WTC11 (cell line): ENCODE measurements around the gene CNGA2. TPM values are rescaled to one million over a fixed set of nuclear protein-coding genes. Genes with fewer than 3 reads are reported as not detected.

Experiments
- ATAC-seq: fragments of 200-7000 bp; cut with Tn5 transposase; 2 replicates; pipeline ENCODE4 v1.10.0; 2021; ENCODE audit warnings: mild to moderate bottlenecking, moderate library complexity
- CTCF ChIA-PET: fragments of 300-600 bp; sonication (Branson Sonifier 250); formaldehyde crosslinking; loops from one replicate; lab custom pipeline; 2021; ENCODE audit warnings: antibody characterized with exemption; lab: Charles Lee
- POLR2A ChIA-PET: fragments of 350-600 bp; sonication (Branson Sonifier 250); formaldehyde crosslinking; loops from one replicate; lab custom pipeline; 2021; ENCODE audit warnings: antibody characterized with exemption; lab: Charles Lee
- DNase-seq: peaks from one replicate; pipeline ENCODE4 v3.0.0; 2021; ENCODE audit warnings: low spot score
- H3K27ac Mint-ChIP-seq: 2 replicates; pipeline ENCODE4 v1.8.0; 2021; ENCODE audit warnings: mixed read lengths
- H3K27me3 Mint-ChIP-seq: 2 replicates; pipeline ENCODE4 v1.8.0; 2021; ENCODE audit warnings: low read depth, mild to moderate bottlenecking, moderate library complexity, mixed read lengths
- H3K36me3 Mint-ChIP-seq: 2 replicates; pipeline ENCODE4 v1.8.0; 2021; ENCODE audit warnings: mixed read lengths
- H3K4me1 Mint-ChIP-seq: 2 replicates; pipeline ENCODE4 v1.8.0; 2022; ENCODE audit warnings: mixed read lengths
- H3K4me3 Mint-ChIP-seq: 2 replicates; pipeline ENCODE4 v1.8.0; 2021; ENCODE audit warnings: mild to moderate bottlenecking, moderate library complexity, mixed read lengths
- H3K9me3 Mint-ChIP-seq: 2 replicates; pipeline ENCODE4 v1.8.0; 2021; ENCODE audit warnings: mixed read lengths
- AR ChIP-seq: fragments of 250-450 bp; sonication (Bioruptor Pico); IDR thresholded peaks from 2 replicates; pipeline ENCODE4 v1.9.0; 2021; ENCODE audit warnings: mild to moderate bottlenecking
- CBFB ChIP-seq: sonication (generic); formaldehyde crosslinking; IDR thresholded peaks from 2 replicates; pipeline ENCODE4 v1.8.1; 2022; ENCODE audit warnings: mild to moderate bottlenecking, low read depth, missing genetic modification reagents
- EMX1 ChIP-seq: fragments of 250-450 bp; sonication (Bioruptor Pico); IDR thresholded peaks from 2 replicates; pipeline ENCODE4 v1.8.0; 2021; ENCODE audit warnings: mild to moderate bottlenecking
- ETV6 ChIP-seq: sonication (generic); formaldehyde crosslinking; IDR thresholded peaks from 2 replicates; pipeline ENCODE4 v1.8.1; 2022; ENCODE audit warnings: mild to moderate bottlenecking, missing genetic modification reagents
- FOXJ3 ChIP-seq: sonication (generic); formaldehyde crosslinking; IDR thresholded peaks from 2 replicates; pipeline ENCODE4 v1.9.0; 2021; ENCODE audit warnings: missing genetic modification reagents, mild to moderate bottlenecking, borderline replicate concordance
- FOXK1 ChIP-seq: sonication (generic); formaldehyde crosslinking; IDR thresholded peaks from 2 replicates; pipeline ENCODE4 v1.8.0; 2022; ENCODE audit warnings: mild to moderate bottlenecking, moderate library complexity, missing genetic modification reagents
- HMGXB4 ChIP-seq: sonication (generic); formaldehyde crosslinking; IDR thresholded peaks from 2 replicates; pipeline ENCODE4 v1.8.1; 2023; ENCODE audit warnings: mild to moderate bottlenecking, moderate library complexity, missing genetic modification reagents
- IRF1 ChIP-seq: sonication (generic); formaldehyde crosslinking; IDR thresholded peaks from 2 replicates; pipeline ENCODE4 v1.8.0; 2023; ENCODE audit warnings: missing genetic modification reagents
- JUN ChIP-seq: sonication (generic); formaldehyde crosslinking; IDR thresholded peaks from 2 replicates; pipeline ENCODE4 v1.8.0; 2023; ENCODE audit warnings: mild to moderate bottlenecking, missing genetic modification reagents
- KAT7 ChIP-seq: sonication (generic); formaldehyde crosslinking; IDR thresholded peaks from 2 replicates; pipeline ENCODE4 v1.8.1; 2023; ENCODE audit warnings: missing genetic modification reagents, mild to moderate bottlenecking, borderline replicate concordance
- MXD4 ChIP-seq: fragments of 250-450 bp; sonication (Bioruptor Pico); IDR thresholded peaks from 2 replicates; pipeline ENCODE4 v1.8.0; 2021; ENCODE audit warnings: mild to moderate bottlenecking, moderate library complexity, borderline replicate concordance
- MYBL2 ChIP-seq: sonication (generic); formaldehyde crosslinking; IDR thresholded peaks from 2 replicates; pipeline ENCODE4 v1.8.1; 2023; ENCODE audit warnings: mild to moderate bottlenecking, moderate library complexity, missing genetic modification reagents
- RELA ChIP-seq: sonication (generic); formaldehyde crosslinking; IDR thresholded peaks from 2 replicates; pipeline ENCODE4 v1.8.1; 2022; ENCODE audit warnings: missing genetic modification reagents, mild to moderate bottlenecking, borderline replicate concordance
- SMAD3 ChIP-seq: sonication (generic); formaldehyde crosslinking; IDR thresholded peaks from 2 replicates; pipeline ENCODE4 v1.8.0; 2022; ENCODE audit warnings: missing genetic modification reagents, mild to moderate bottlenecking, borderline replicate concordance
- SP1 ChIP-seq: sonication (generic); formaldehyde crosslinking; conservative IDR thresholded peaks from 2 replicates; pipeline ENCODE4 v1.8.1; 2022; ENCODE audit warnings: missing genetic modification reagents
- TCF7 ChIP-seq: sonication (generic); formaldehyde crosslinking; IDR thresholded peaks from 2 replicates; pipeline ENCODE4 v1.8.0; 2022; ENCODE audit warnings: mild to moderate bottlenecking, low read depth, missing genetic modification reagents, moderate library complexity
- ZBTB21 ChIP-seq: sonication (generic); formaldehyde crosslinking; IDR thresholded peaks from 2 replicates; pipeline ENCODE4 v1.8.1; 2023; ENCODE audit warnings: mild to moderate bottlenecking, missing genetic modification reagents, borderline replicate concordance
- ZNF263 ChIP-seq: sonication (generic); formaldehyde crosslinking; IDR thresholded peaks from 2 replicates; pipeline ENCODE4 v1.8.1; 2022; ENCODE audit warnings: low read depth, mild to moderate bottlenecking, moderate library complexity, missing genetic modification reagents
- ZNF423 ChIP-seq: fragments of 250-450 bp; sonication (Bioruptor Pico); IDR thresholded peaks from 2 replicates; pipeline ENCODE4 v2.1.2; 2022; ENCODE audit warnings: mild to moderate bottlenecking, moderate library complexity
- total RNA-seq: library from RNA; stranded (reverse); gene quantifications from 3 replicates; pipeline ENCODE4 v1.2.3, GENCODE V29; 2021
- TF ChIP-seq, protein P1 (sequence below): fragments of 200-600 bp; IDR thresholded peaks from 2 replicates; pipeline ENCODE4 v1.8.0; 2022; ENCODE audit warnings: antibody characterized with exemption

The CNGA2 gene
- total RNA-seq, 1 experiment from 2014 or later: not detected

GRCh38 chrX:151711787-151712186, 22.8 kb upstream of the CNGA2 start:
- DNase-seq: no peak
- Mint-ChIP-seq H3K36me3 (no peaks in the 10 kb centered on the region), H3K27me3 (no peaks in the 10 kb centered on the region), H3K4me3 (no peak overlapping the region), H3K9me3 (no peaks in the 10 kb centered on the region), H3K27ac (no peak overlapping the region), H3K4me1 (peaks cover 25% of the 10 kb centered on the region)
- peak; percentile 45 for ATAC-seq
- TF ChIP-seq SMAD3: no peak
- ChIA-PET POLR2A (no interaction called here), CTCF (interaction anchor here (0.6 to 2.7 kb wide), 4 partner anchors 11 to 1110 kb away, joined by 3 to 15 read pairs (median 7); no protein-coding TSS in a partner anchor)

- TF ChIP-seq TCF7 (no peak), FOXJ3 (no peak), ZBTB21 (no peak)
- Mint-ChIP-seq H3K9me3 (no peaks in the 10 kb centered on the region), H3K4me1 (peaks cover 25% of the 10 kb centered on the region), H3K27ac (no peak overlapping the region), H3K4me3 (no peak overlapping the region), H3K36me3 (no peaks in the 10 kb centered on the region), H3K27me3 (no peaks in the 10 kb centered on the region)
- ATAC-seq: no peak
- ChIA-PET POLR2A (no interaction called here), CTCF (interaction anchor here (1.6 to 2.7 kb wide), 3 partner anchors 10 to 946 kb away, joined by 5 to 15 read pairs (median 9); no protein-coding TSS in a partner anchor)
- DNase-seq: no peak
Measured at GRCh38 chrX:151712253-151712652, 22.3 kb upstream of the CNGA2 start.

GRCh38 chrX:151713849-151714248, 20.7 kb upstream of the CNGA2 start:
- H3K4me1 Mint-ChIP-seq: peaks cover 25% of the 10 kb centered on the region
- ChIA-PET CTCF (interaction anchor here (0.8 to 2.2 kb wide), 13 partner anchors 9 to 1107 kb away, joined by 3 to 18 read pairs (median 5); no protein-coding TSS in a partner anchor), POLR2A (interaction anchor here (0.7 kb wide), 1 partner anchor 19 kb away, joined by 3 read pairs; the partner anchor contains the start of gene PRRG3)
- H3K27me3 Mint-ChIP-seq: no peaks in the 10 kb centered on the region
- H3K9me3 Mint-ChIP-seq: no peaks in the 10 kb centered on the region
- no peak overlapping the region for H3K27ac Mint-ChIP-seq
- H3K4me3 Mint-ChIP-seq: no peak overlapping the region
- ATAC-seq (peak; percentile 86), DNase-seq (peak; percentile 60)
- H3K36me3 Mint-ChIP-seq: no peaks in the 10 kb centered on the region
- no peak for TF ChIP-seq MYBL2 (CRISPR knock-in tag)
- TF ChIP-seq, protein P1, sequence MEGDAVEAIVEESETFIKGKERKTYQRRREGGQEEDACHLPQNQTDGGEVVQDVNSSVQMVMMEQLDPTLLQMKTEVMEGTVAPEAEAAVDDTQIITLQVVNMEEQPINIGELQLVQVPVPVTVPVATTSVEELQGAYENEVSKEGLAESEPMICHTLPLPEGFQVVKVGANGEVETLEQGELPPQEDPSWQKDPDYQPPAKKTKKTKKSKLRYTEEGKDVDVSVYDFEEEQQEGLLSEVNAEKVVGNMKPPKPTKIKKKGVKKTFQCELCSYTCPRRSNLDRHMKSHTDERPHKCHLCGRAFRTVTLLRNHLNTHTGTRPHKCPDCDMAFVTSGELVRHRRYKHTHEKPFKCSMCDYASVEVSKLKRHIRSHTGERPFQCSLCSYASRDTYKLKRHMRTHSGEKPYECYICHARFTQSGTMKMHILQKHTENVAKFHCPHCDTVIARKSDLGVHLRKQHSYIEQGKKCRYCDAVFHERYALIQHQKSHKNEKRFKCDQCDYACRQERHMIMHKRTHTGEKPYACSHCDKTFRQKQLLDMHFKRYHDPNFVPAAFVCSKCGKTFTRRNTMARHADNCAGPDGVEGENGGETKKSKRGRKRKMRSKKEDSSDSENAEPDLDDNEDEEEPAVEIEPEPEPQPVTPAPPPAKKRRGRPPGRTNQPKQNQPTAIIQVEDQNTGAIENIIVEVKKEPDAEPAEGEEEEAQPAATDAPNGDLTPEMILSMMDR: peak; percentile 39

DNA sequence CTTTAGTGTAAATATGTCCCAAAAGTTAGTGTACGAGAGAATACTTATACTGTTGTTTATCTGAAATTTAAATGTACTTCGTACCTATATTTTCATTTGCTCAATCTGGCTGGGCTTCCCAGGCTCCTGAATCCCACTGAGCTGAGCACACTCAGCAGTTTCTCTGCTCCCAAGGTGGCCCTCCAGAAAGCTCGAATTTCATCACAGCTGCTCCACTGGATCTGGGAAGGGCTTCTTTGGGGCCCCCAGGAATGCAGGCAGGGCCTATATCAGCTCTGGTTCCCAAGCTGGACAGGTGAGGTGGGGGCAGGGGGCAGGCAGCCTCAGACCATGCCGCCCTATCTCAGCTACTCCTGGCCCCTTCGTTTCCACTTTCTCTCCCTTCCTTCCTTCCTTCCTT, 20.2 kb upstream of the CNGA2 start:
- DNase-seq (peak; percentile 22), ATAC-seq (peak; percentile 30; the same call in 1 of the 2 replicates)
- H3K27ac Mint-ChIP-seq: no peak overlapping the region
- peaks cover 25% of the 10 kb centered on the region for H3K4me1 Mint-ChIP-seq
- no peak for TF ChIP-seq ETV6 (CRISPR knock-in tag)
- TF ChIP-seq KAT7 (CRISPR knock-in tag): no peak
- TF ChIP-seq ZNF263 (CRISPR knock-in tag): no peak
- TF ChIP-seq CBFB (CRISPR knock-in tag): no peak
- no peak for TF ChIP-seq SP1
- no peak for TF ChIP-seq AR (CRISPR knock-in tag)
- no peak for TF ChIP-seq EMX1 (CRISPR knock-in tag)
- no peak for TF ChIP-seq IRF1 (CRISPR knock-in tag)
- TF ChIP-seq RELA (CRISPR knock-in tag): no peak
- TF ChIP-seq HMGXB4 (CRISPR knock-in tag): no peak
- TF ChIP-seq ZNF423 (CRISPR knock-in tag): no peak
- no peak for TF ChIP-seq MXD4
- TF ChIP-seq JUN (CRISPR knock-in tag): no peak
- no peak for TF ChIP-seq FOXK1
- CTCF ChIA-PET: interaction anchor here (0.7 to 2.2 kb wide), 14 partner anchors 8 to 1107 kb away, joined by 3 to 18 read pairs (median 4); partner anchors contain the start of gene GABRQ
- no peaks in the 10 kb centered on the region for H3K36me3 Mint-ChIP-seq
- no peaks in the 10 kb centered on the region for H3K27me3 Mint-ChIP-seq
- no peak overlapping the region for H3K4me3 Mint-ChIP-seq
- POLR2A ChIA-PET: interaction anchor here (0.7 kb wide), 1 partner anchor 19 kb away, joined by 3 read pairs; the partner anchor contains the start of gene PRRG3
- no peaks in the 10 kb centered on the region for H3K9me3 Mint-ChIP-seq
